SJSA1 (cell line): ENCODE data around the gene FREY1. TPM values are rescaled to one million over a fixed set of nuclear protein-coding genes. Genes with fewer than 3 reads are reported as not detected.

Source experiments
- DNase-seq, 2 experiments: peaks; one replicate each; pipeline ENCODE4 v3.0.0-alpha.2; 2015 to 2020; ENCODE audit warnings: low spot score in 2 of 2, low read depth in 1 of 2
- H3K27ac ChIP-seq: fragments of 250-450 bp; sonication (Bioruptor Pico); 2 replicates; pipeline ENCODE4 v1.5.1; 2020; ENCODE audit warnings: mild to moderate bottlenecking, moderate library complexity
- H3K27me3 ChIP-seq: fragments of 250-450 bp; sonication (Bioruptor Pico); replicated peaks from 2 replicates; pipeline ENCODE4 v1.5.1; 2020; ENCODE audit warnings: mild to moderate bottlenecking, moderate library complexity
- H3K36me3 ChIP-seq: fragments of 250-450 bp; sonication (Bioruptor Pico); 2 replicates; pipeline ENCODE4 v1.5.1; 2020; ENCODE audit warnings: mild to moderate bottlenecking
- H3K4me1 ChIP-seq: fragments of 250-450 bp; sonication (Bioruptor Pico); replicated peaks from 2 replicates; pipeline ENCODE4 v1.6.1; 2021; ENCODE audit warnings: mild to moderate bottlenecking
- H3K4me3 ChIP-seq: fragments of 250-450 bp; sonication (Bioruptor Pico); 2 replicates; pipeline ENCODE4 v1.5.1; 2020; ENCODE audit warnings: mild to moderate bottlenecking
- H3K9me3 ChIP-seq: fragments of 250-450 bp; sonication (Bioruptor Pico); replicated peaks from 2 replicates; pipeline ENCODE4 v1.5.1; 2020; ENCODE audit warnings: mild to moderate bottlenecking
- total RNA-seq: library from RNA; depleted of rRNA; stranded (reverse); fragments of >200 nt; shearing (Covaris generic); gene quantifications from 2 replicates; pipeline ENCODE4 v1.2.3, GENCODE V29; 2014

The FREY1 gene
- total RNA-seq, 1 experiment from 2014 or later: 0.21 TPM

DNA sequence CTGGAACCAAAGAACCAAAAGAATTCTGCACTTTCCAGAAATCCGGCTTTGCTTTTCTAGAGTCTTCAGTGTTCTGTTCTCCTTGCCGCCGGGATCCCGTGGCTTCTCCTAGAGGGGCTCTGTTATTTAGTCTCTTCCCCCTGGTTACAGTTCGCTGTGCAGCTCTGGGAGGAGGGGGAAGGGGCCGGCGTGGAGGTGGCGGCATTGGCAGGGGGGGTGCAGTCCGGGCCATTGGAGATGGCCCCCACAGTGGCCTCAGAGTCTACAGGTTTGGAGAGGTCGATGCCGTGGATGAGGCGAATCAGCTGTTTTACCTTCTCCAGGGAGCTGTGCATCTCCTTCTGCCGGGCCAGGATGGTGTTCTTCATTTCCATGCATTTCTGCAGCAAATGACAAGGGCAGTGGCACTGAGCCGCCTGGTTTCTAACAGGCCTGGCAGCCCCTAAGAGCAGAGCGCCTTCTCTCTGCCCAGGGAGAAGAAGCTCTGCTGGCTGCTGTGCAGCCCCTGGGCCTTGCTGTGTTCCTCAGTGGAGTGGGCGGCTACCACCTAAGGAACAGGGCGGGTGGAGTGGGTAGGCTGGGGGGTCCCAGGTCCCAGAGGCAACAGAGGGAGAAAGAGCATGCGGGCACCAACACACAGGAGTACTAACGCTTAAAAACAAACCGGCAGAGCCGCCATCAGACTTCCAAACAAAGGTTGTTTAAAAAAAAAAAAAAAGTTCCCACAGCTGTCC, 26.9 kb upstream of the FREY1 start:
- Histone ChIP-seq H3K27me3 (no peaks in the 10 kb centered on the region), H3K4me3 (no peak overlapping the region), H3K4me1 (no peaks in the 10 kb centered on the region), H3K9me3 (no peaks in the 10 kb centered on the region), H3K36me3 (peaks cover 23% of the 10 kb centered on the region; the same call in 1 of the 2 replicates), H3K27ac (no peak overlapping the region)
- no peak for DNase-seq

DNA sequence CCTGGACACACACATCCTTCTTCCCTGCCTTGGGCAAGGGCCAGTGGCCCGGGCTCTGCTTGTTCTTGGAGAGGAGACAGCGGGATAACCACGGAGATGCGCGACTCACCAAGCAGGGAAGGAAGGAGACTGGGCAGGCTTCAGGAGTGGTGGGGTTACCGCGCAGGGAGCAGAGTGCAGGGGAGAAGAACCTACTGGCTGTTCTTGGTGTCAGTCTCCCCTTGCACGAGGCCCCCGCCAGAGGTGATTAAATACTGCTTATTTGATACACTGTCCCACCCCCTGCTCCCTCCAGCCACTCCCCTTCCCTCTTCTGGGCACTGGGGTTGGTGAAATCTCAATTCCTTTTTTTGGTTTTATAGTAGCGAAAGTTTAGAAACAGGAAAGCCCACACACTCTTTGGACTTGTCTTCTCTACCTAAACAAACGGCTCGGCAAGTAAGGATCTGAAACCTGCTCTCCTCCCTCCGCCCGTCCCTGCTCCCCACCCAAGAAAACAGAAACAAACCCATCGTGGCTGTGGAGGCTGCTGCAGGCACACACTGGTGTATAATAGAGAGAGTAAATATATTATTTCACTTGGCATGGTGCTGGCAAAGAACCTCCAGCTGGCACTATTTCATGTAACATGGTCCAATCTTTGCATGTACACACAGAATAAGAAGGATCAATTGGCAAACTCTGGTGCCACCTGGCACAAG, 26.2 kb upstream of the FREY1 start:
- no peak for DNase-seq

DNA sequence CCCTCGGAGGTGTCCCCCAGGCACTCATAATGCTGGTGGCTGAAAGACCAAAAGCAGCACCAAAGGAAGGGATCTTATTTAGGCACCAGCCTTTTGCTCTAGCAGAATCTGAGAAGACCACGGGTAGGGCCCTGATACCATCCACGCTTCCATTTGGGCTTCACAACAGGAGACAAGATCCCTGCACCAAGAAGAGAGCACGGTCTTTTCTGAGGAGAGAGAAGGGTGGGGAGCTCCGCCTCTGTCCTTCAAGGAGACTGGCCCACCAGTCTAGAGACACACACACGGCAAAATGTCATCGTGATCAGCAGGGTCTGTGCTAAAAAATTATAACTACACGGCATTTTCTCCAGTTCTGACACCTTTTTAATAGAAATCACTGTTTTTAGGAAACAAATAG, 25.1 kb upstream of the FREY1 start:
- H3K36me3 ChIP-seq: peaks cover 23% of the 10 kb centered on the region; the same call in 1 of the 2 replicates
- H3K27me3 ChIP-seq: no peaks in the 10 kb centered on the region
- DNase-seq: peak in 1 of 2 experiments; percentile 28
- H3K9me3 ChIP-seq: no peaks in the 10 kb centered on the region
- no peak overlapping the region for H3K4me3 ChIP-seq
- H3K27ac ChIP-seq: no peak overlapping the region
- H3K4me1 ChIP-seq: no peaks in the 10 kb centered on the region

More for the DNA sequence above, 26.2 kb upstream of the FREY1 start:
- Histone ChIP-seq H3K27me3 (no peaks in the 10 kb centered on the region), H3K4me3 (no peak overlapping the region), H3K27ac (no peak overlapping the region), H3K9me3 (no peaks in the 10 kb centered on the region), H3K4me1 (no peaks in the 10 kb centered on the region), H3K36me3 (peaks cover 23% of the 10 kb centered on the region; the same call in 1 of the 2 replicates)

DNA sequence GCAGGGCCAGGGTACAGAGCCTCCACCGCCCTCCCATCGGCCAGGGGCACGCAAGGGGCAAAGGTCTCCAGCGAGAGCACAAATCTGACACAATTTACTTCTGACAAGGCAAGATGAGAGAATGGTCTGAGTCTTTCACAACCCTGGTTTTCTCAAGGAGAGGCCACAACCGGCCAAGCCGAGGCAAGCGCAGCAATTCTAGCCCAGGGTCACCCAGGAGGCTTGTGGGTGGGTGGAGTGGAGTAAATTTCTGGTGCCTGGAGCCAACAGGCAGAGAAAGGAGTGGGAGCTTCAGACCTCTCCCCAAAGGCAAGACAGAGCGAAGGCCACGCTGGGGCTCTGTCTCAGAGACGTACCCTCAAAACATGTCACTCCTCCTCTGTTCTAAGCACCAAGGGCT, 24.7 kb upstream of the FREY1 start:
- no peak overlapping the region for H3K4me3 ChIP-seq
- no peak for DNase-seq
- H3K4me1 ChIP-seq: no peaks in the 10 kb centered on the region
- peaks cover 23% of the 10 kb centered on the region; the same call in 1 of the 2 replicates for H3K36me3 ChIP-seq
- H3K27me3 ChIP-seq: no peaks in the 10 kb centered on the region
- no peak overlapping the region for H3K27ac ChIP-seq
- H3K9me3 ChIP-seq: no peaks in the 10 kb centered on the region

DNA sequence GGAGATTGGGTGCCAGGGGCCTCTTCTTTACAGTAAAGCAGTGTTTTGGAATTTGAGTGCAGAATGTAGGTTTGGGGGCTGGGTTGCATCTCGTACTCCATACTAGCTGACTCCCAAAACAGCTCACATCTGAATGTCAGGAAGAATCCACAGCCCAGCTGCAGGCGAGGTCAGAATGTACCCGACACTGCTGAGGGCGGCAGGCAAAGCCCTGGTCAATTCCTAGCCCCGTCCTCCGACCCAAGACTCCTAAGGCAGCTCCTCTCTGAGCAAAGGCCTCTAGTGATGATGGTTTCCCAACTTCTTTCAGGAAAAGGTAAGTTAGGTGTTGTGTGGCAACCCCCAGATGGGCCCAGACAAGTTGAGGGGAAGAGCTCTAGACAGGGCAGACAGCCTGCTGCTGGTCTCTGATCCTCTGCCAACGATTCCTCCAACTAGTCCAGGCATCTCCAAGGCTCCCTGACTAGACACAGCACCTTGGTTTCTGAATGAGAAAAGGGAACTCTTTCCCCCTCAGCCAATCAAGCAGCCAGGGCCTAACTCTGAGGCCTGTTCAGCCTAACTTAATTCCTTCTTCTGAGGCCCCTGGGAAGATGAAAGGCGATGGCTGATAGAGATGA, 24.0 kb upstream of the FREY1 start:
- no peaks in the 10 kb centered on the region for H3K4me1 ChIP-seq
- no peak overlapping the region for H3K27ac ChIP-seq
- H3K36me3 ChIP-seq: peaks cover 23% of the 10 kb centered on the region; the same call in 1 of the 2 replicates
- no peaks in the 10 kb centered on the region for H3K9me3 ChIP-seq
- no peak overlapping the region for H3K4me3 ChIP-seq
- DNase-seq: no peak
- H3K27me3 ChIP-seq: no peaks in the 10 kb centered on the region; the same call in 1 of the 2 replicates

DNA sequence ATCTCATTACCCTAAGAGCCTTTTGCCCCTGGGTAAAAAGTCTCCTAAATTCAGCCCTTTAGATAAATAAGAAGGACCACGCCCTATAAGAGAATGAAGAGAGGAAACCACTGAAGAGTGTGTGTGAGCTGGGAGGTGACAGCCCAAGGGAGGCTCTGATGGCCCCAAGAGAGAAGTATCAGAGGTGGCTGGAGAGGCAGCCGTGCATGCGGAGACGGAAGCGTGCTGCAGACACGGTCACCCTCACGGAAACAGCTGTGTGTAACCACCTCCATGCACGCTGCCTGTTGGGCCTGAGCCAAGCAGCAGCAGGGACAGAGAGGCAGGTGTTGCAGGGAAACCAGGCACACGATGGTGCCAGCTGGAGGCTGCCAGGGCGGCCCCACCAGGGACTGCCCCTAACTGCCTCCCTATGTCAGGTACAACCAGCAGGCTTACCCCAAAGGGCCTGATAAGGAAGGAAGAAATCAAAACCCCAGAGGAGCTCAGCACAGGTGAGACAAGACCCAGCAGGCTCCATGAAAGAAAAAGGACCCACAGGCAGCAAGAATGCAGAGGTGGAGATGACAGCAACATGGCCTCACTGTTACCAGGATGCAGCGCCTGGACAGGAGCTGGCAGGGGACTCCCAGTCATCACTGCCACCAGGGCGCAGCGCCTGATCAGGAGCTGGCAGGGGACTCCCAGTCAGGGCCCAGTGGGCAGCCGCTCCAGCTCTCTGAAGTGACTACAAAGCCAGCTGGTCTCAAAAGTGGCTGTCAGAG, 23.1 kb upstream of the FREY1 start:
- Histone ChIP-seq H3K4me3 (no peak overlapping the region), H3K4me1 (no peaks in the 10 kb centered on the region), H3K36me3 (peaks cover 17% of the 10 kb centered on the region; the same call in 1 of the 2 replicates), H3K27ac (no peak overlapping the region), H3K27me3 (peaks cover under 1% of the 10 kb centered on the region; the same call in 1 of the 2 replicates), H3K9me3 (no peaks in the 10 kb centered on the region)
- peak in 1 of 2 experiments; percentile 48 for DNase-seq

DNA sequence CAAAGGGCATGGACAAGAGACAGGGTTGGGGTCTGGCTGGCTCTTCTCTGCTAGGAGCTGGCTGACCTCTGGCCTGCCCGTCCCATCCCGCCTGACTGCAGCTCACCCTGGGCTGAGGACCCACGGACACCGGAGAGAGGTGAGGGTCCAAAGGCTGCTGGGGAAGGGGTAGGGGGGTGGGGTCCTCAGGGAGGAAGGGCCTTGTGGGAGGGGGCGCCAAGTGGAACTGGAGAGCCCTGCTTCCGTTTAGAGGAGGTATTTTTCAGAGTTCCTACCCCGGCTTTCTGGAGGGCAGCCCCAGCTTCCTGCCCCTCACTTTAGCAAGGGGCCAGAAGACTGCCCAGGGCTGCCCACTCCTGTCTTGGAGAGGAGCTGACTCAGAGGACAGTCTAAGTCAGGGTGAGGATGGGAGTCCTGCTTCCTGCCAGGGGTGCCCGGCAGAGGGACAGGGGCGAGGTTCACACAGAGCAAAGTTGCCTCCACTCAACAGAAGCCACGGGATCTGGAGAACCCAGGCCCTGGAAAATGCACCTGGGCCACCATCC, 22.5 kb upstream of the FREY1 start:
- Histone ChIP-seq H3K27me3 (peaks cover 7% of the 10 kb centered on the region), H3K36me3 (peaks cover 11% of the 10 kb centered on the region; the same call in 1 of the 2 replicates)
- no peak for DNase-seq

DNA sequence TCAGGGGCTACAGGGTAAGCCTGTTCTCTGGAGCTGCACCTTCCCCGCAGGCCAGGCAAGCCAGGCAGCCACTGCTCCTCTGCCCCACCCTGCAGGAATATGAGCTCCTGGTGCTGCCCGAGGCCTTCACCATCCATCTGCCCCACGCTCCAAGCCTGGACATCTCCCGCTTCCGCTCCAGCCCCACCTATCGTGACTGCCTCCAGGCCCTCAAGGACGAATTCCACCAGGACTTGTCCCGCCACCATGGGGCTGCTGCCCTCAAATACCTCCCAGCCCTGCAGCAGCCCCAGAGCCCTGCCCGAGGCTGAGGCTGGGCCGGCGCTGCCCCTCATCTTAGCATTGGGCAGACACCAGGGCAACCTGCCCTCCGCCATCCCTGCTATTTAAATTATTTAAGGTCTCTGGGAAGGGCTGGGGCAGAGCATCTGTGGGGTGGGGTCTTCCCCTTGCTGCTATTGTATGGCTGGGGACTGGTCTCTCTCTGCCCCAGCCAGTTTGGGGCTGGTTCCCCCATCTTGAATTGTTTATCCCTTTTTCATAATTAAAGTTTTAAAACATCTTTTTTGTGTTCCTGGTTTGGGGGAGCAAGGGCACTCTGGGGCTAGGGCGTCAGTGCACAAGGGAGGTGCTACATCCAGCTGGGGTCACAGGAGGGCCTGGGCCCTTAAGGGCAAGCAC, 21.6 kb upstream of the FREY1 start:
- no peaks in the 10 kb centered on the region for H3K4me1 ChIP-seq
- no peaks in the 10 kb centered on the region for H3K9me3 ChIP-seq
- DNase-seq: no peak
- H3K36me3 ChIP-seq: peaks cover 11% of the 10 kb centered on the region; the same call in 1 of the 2 replicates
- H3K27ac ChIP-seq: no peak overlapping the region
- H3K4me3 ChIP-seq: no peak overlapping the region
- H3K27me3 ChIP-seq: peaks cover 13% of the 10 kb centered on the region

More for the DNA sequence above, 22.5 kb upstream of the FREY1 start:
- no peak overlapping the region for H3K4me3 ChIP-seq
- no peak overlapping the region for H3K27ac ChIP-seq
- H3K9me3 ChIP-seq: no peaks in the 10 kb centered on the region
- no peaks in the 10 kb centered on the region for H3K4me1 ChIP-seq

DNA sequence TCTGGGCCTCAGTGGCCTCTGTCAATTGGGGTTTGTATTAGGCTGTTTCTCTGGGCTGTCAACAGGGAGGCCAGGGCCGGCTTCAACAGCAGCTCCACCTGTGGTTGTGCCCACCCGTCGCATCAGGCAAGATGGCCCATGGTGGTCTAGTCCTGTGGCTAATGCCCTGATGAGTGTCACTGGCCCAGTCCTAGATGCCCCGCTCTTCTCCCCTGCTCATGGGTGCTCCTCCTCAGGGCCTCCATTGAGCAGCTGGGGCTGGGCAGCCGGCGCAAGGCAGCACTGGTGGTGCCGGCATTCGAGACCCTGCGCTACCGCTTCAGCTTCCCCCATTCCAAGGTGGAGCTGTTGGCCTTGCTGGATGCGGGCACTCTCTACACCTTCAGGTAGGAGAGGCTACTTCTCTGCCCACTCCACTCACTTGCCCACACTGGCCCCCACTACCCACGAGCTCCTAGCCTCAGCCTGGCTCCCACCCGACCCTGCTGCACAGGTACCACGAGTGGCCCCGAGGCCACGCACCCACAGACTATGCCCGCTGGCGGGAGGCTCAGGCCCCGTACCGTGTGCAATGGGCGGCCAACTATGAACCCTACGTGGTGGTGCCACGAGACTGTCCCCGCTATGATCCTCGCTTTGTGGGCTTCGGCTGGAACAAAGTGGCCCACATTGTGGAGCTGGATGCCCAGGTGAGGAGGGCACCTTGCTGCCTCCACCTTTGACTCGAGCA, 20.8 kb upstream of the FREY1 start:
- Histone ChIP-seq H3K4me1 (peaks cover 5% of the 10 kb centered on the region), H3K27ac (no peak overlapping the region), H3K36me3 (peaks cover 7% of the 10 kb centered on the region; the same call in 1 of the 2 replicates), H3K27me3 (peaks cover 21% of the 10 kb centered on the region), H3K4me3 (no peak overlapping the region), H3K9me3 (peaks cover 5% of the 10 kb centered on the region)
- peak in 1 of 2 experiments; percentile 44 for DNase-seq

DNA sequence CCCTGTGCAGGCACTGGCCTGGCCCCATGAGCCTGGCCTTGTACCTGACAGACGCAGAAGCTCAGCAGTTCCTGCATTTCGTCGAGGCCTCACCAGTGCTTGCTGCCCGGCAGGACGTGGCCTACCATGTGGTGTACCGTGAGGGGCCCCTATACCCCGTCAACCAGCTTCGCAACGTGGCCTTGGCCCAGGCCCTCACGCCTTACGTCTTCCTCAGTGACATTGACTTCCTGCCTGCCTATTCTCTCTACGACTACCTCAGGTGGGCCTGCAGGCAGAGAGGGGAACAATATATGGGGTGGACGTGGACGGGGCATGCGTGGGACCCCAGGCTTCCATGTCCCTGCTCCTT, 20.2 kb upstream of the FREY1 start:
- Histone ChIP-seq H3K9me3 (peaks cover 5% of the 10 kb centered on the region), H3K36me3 (peaks cover 7% of the 10 kb centered on the region; the same call in 1 of the 2 replicates), H3K27ac (no peak overlapping the region), H3K27me3 (peaks cover 26% of the 10 kb centered on the region), H3K4me1 (peaks cover 10% of the 10 kb centered on the region), H3K4me3 (no peak overlapping the region)
- peak in 1 of 2 experiments; percentile 42 for DNase-seq

DNA sequence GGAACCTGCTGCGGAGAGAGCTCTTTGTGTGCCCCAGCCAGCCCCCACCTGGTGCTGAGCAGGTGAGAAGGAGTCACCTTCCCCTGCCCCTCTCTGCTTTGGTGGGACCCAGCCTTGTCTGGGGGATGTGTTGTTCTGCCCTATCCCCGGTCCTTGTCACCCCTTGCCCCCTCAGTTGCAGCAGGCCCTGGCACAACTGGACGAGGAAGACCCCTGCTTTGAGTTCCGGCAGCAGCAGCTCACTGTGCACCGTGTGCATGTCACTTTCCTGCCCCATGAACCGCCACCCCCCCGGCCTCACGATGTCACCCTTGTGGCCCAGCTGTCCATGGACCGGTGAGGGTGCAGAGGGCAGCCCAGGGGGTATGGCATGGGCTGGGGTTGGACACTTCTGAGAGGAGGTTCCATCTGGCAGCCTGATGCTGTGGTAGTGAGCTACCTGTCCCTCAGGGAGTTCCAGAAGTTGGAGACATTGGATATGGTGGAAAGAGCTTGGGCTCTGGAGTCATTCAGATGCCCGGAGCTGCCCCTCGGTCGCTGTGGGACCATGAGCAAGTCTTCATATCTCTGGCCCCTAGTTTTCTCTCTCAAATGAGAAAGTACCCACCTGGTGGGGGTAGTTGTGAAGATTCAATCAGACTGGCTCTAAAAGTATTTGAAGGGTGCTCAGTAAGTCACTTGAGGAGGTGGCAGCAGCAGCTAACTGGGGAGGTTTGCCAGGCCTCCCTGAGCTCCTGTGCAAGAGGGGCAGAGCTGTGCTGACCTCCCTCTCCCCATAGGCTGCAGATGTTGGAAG, 19.7 kb upstream of the FREY1 start:
- Histone ChIP-seq H3K27ac (no peak overlapping the region), H3K36me3 (peaks cover 3% of the 10 kb centered on the region; the same call in 1 of the 2 replicates), H3K4me3 (no peak overlapping the region), H3K4me1 (peaks cover 13% of the 10 kb centered on the region), H3K27me3 (peaks cover 32% of the 10 kb centered on the region), H3K9me3 (peaks cover 5% of the 10 kb centered on the region)
- DNase-seq: peak in 1 of 2 experiments; percentile 49
